SHP77 (cell line): ENCODE data around the gene C1orf210.

ENCODE experiments used
- DNase-seq, 2 experiments: peaks; one replicate each; lab custom pipeline; 2025; lab: John Stamatoyannopoulos, UW

Gene C1orf210

DNA sequence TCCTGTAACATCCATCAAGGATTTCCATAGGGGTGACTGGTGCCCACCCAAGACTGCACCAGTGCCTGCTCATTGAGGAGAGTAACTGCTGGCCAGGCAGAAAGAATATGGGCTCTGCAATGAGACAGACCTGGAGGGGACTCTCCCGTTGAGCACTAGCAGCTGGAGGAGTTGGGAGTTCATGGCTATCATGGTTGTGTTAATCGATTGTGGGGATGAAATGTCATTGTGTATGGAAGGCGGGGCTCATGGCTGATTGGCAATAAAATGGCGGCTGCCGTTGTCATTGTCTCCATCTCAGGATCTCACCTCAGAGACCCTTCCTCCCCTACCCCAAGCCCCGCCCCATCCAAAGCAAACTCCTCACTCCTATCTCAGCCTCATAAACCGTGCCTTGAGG lies 11.7 kb downstream of the C1orf210 start:
- no peak for DNase-seq

DNA sequence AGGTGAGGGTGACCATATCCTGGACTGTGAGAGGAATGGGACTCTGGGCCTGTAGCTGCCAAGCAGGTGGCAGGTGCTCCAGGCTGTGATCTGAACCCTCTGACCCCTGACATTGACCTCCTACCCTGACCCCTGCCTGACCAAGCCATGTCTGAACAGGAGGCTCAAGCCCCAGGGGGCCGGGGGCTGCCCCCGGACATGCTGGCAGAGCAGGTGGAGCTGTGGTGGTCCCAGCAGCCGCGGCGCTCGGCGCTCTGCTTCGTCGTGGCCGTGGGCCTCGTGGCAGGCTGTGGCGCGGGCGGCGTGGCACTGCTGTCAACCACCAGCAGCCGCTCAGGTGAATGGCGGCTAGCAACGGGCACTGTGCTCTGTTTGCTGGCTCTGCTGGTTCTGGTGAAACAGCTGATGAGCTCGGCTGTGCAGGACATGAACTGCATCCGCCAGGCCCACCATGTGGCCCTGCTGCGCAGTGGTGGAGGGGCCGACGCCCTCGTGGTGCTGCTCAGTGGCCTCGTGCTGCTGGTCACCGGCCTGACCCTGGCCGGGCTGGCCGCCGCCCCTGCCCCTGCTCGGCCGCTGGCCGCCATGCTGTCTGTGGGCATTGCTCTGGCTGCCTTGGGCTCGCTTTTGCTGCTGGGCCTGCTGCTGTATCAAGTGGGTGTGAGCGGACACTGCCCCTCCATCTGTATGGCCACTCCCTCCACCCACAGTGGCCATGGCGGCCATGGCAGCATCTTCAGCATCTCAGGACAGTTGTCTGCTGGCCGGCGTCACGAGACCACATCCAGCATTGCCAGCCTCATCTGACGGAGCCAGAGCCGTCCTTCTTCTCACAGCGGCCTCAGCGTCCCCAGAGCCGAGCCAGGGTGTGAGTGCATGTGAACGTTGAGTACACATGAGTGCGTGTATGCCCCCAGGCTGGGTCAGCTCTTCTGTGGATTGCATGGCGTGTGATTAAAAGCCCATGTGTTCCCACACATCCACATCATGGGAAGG lies 12.5 kb downstream of the C1orf210 start:
- DNase-seq = no peak

DNA sequence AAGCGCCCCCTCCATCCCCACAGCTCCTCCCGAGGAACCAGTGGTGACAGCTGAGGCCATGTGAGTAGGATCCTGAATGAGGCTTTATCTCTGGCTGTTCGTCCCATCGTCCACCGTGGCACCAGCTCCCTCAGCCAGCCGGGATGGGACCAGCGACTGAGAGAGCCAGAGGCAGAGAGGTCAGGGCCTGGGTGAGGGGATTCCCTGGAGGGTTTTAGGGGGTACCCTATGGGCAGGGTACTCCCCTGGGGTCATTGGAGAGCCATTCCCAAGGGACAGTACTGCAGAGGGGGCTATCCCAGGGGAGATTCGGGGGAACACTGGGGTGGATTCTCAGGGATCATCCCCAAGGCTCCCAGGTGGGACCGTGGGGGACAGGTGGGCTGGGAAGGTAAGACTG lies 13.2 kb downstream of the C1orf210 start:
- no peak for DNase-seq

DNA sequence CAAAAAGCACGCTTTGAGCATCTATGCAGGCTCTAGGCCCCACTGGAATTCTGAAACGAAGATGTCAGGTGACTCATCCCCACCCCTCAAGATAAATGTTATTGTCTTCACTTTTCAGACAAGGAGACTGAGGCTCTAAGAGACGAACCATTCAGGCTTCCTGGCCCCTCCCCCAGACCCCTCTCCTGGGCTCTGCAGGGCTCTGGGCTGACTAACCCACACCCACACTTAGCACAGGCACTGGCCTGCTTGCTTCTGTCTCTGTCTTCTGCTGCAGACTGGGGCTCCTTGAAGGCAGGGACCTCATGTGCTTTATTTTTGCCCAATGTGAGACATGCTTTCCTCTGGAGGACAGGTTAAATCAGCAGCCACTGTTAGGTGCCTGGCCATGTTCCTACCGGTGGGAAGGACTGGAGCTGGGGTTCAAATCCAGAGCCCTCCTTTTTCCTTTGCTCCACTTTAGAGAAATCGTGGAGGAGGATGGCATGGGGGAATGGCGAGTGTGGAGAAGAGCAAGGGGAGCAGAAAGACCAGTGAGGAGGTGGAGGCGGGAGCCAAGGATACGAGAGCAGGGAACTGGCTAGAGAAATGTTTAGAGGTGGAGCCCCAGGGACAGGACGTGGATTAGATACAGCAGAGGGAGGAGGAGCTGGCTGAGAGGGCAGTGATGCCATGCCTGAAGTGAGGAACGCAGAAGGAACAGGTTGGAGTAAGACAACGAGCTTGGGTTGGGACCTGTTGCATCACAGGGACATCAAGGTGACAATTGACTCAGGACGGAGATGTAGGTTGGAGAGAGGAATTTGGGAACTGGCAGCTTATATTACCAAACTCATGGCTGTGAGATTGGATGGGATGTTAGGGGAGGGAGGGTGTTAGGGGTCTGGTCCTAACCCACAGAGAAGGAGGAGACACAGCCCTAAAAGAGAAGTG lies 13.9 kb downstream of the C1orf210 start:
- no peak for DNase-seq

DNA sequence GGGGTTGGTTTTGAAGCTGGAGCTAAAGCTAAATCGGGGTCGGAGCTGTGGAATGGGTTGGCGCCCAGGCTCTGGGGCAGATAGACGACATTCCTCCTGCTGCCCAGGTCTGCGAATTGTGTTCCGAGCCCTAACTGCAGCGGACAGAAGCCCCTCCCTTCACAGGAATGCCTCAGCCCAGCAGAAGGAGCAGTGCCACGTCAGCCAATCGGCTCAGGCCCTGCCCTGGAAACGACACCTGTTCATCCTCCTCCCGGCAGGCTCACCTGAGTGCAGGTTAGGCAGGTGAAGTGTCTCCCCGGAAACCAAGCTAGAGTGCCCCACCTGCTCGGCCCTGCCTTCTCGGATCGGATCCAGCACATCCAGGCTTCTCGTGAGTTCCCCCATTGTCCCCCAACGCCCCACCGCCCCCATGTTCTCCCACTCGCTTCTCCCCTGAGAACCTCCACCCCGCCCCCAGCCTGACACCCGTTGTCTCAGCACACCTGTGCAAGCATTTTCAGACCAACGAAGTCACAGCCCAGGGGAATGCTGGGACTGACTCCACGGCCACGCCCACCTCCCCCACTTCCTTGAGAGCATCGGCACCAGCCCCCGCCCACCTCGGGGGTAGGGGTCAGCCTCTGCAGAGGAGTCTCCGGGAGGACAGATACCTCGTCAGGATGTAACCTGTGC lies 14.8 kb downstream of the C1orf210 start:
- DNase-seq = no peak

DNA sequence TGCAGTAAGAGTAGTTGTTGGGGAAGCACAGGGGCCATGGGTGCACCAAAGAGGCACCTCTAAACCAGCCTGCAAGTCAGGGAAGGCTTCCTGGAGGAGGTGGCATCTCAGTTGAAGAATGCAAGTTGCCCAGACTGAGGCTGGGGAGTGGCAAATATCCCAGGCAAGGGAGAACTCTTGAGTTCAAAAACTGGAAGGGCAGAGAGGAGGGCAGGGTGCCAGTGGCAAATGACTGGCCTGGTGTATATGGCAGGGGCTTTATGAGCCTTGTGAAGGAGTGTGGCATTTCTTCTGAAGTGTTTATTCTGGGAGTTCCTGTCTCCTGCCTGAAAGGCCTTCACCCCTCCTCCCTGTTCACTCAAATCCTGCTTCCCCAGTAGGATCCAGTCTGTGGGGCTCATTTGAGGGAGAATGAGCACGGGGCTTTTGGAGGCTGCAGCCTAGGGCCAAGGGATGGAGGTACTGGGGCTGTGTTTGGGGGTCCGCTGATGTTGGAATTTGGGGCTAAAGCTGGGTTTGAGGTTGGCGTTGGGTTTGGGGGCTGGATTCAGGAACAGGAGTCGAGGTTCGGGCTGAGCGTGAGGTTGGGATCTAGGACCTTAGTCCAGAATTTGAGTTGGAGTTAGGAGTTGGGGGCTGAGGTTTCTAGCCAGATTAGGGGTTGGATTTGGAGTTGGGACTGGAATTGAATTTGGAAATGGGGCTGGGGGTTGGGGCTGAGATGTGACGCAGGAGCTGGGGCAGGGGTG lies 15.6 kb downstream of the C1orf210 start, which contains the start of gene TMEM125:
TMEM125 (plus strand) TSS at position 357 of the 749 bp plus-strand sequence. CDS start 2,740 bp downstream, outside the sequence.
- DNase-seq = no peak

DNA sequence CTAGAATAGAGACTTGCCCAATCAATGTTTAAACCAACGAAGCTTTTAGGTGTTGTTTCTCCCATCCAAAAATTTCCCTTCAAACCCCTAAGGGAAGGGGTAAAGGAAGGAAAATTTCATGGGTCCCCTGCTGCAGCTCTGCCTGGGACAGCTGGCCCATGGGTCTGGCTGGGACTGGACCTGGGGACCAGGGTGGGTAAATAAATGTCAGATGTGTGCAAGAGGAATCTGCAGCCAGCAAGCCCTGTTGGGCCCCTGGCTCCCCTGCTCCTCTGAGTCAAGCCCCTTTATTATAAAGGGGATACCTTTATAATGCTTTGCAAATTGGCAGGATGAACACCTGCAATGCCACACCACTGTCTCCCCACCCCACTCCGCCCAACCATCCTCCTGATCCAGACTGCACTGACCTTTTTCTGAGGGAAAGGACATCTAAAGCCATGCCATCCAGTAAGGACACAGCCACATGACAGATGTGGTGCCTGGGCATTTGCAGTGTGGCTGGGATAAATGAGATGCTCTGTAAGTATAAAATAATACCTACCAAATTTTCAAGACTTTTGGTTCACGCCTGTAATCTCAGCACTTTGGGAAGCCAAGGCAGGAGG lies 17.5 kb downstream of the C1orf210 start:
- DNase-seq = no peak

DNA sequence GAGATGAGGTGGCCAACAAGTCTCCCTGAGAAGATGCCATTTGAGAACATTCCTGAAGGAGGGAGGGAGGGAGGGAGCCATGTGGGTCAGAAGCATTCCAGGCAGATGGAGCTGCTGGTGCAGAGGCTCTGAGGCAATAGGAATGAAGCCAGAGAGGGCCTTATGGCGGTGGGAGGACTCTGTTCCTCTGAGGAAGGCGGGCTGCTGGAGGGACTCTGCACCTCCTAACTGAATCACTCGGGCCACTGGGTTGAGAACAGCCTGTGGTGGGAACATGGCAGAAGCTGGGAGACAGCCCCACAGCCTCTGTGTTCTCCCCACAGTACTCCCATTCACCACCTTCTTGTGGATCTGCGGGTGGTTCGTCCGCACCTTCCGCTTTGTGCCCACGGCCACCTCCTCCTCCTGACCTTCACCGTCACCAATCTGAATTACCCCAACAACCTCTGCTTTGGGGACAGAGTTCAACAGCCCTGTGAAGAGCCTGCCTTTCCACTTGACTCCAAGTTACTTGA lies 18.0 kb downstream of the C1orf210 start:
- no peak for DNase-seq

DNA sequence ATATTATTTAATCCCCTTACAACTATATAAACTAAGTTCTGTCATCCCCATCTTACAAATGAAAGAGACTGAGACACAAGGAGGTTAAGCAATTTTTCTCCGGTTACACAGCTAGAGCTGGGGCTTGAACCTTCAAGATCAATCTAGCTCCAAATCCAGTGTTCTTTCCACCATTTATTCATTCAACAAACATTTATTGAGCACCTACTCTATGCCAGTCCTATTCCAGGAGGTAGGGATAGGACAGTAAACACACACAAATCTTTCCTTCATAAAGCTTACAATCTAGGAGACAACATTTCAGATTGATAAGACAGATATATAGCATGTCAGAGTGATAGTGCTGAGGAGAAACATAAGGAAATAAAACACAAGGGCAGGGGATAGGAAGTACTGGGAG lies 18.5 kb downstream of the C1orf210 start:
- no peak for DNase-seq

DNA sequence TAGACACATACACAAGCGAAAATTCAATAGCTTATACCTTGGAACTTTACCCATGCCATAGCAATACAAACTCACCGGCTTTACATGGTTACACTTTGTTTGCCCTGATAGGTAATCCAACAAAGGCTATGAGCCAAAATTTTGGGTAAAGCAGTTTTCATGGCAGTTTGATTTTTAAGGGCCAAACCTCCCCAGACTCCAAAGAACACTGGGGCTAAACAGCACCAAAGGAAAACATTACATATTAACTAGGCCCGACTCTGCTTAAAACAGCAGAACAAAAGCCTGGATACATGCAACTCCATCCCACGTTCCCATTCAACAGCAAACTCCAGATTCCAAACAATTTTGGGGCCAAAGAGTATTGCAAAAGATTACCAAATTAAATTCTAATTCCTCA lies 19.9 kb downstream of the C1orf210 start:
- DNase-seq = no peak

DNA sequence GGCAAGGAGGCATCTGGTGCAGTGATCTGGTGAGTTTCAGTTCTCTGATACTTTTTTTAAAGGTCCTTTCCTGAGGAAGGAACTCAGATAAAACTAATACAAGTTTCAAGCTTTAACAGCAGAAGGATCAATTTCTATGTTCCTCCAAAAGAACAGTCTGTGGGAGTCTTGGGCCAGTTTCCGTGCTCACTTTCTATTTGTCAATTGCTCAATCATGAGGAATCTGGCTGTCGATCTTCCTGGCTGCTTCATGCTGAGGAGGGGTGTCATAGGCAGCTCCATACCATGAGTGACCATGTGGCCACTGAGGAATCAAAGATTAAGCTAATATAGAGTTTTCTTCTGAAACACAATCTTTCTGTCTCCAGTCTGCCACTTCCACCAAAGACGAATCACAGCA lies 27.0 kb downstream of the C1orf210 start:
- no peak for DNase-seq

DNA sequence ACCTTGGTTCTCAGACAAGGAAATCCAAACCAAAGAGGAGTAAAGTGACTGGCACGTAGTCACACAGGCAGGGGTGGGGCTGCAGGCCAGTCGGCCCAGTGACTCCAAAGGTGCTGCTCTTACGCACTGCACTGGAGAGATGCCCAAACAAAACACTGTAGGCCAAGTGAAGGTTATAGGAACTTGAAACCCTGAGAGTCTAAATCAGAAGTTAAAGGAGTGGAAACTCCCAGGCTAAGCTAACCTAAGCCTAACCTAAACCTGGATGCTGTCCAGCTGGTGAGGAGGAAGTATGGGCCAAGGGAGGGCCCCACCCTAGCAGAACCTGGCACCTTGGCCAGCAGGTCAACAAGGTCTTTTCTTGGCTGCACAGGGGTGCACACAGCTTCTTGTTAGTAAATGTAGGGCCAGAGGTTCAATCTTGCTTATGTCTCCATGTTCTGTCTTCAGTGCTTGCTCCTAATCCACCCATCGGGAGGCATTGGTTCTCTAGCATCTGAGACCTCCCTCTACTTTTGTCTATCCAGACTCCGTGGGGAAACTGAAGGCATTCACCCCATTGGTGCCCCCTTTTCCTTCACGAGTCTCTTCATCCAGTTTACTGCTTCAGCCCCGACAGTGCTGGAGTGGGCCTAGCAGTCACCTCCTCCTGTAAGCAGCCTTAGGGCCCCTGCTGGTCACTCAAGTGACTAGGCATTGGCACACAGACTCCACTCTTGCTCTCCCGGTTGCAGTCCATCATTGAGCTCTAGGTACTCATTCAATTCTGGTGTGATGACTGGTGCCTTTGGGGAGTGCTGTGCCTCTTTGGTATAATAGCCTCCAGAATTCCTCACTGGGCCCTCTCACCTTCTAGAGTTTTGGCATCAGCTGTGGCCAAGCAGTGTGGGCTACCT lies 28.5 kb downstream of the C1orf210 start:
- DNase-seq = no peak

DNA sequence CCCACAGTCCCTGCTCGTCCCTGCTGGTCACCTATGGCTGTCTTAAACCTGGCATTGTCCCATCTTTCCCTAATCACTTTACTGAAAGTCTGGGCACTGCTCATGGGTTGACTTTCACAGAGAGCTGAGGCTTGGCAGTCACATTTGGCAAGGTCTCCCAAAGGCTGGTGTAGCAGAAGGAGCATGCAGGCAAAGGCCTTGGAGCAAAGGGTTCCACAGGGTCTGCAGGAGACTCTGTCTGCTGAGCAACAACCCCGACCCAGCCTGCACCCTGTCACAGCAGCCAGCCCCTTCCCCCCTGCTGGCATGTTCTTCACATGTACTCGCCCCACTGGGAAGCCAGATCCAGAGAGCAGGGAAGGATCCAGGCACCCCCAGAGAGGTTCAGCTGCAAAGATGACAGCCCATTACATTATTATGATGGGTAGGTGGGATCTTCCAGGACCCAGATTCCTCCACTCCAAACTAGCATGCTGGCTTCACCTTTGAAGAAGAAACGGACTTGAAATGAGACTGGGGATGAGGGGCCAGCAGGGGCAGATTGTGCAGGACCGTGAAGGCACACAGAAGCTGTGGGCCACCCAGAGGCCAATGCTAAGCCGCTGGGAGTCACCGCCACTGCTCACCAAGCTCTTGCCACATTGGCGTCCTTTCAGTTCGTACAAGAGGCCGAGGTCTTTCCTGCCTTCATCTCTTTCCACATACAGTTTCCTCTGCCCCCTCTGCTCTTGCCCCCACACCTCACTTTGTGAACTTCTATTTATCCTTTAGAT lies 29.8 kb downstream of the C1orf210 start:
- no peak for DNase-seq

DNA sequence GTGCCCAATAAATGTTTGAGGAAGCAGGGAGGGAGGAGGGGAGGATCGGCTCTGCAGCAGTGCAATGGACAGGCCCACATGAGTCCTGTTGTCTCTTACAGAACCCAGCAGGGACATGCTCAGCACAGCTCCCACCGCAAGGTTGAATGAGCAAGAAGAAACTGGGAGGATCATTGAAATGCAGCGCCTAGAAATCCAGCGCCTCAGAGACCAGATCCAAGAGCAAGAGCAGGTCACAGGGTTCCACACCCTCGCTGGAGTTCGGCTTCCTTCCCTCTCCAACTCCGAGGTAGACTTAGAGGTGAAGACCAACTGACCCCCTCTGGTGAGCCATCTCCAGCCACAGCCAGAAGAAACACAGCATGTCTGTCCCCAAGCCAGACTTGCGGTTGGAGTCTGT lies 31.5 kb downstream of the C1orf210 start:
- no peak for DNase-seq

DNA sequence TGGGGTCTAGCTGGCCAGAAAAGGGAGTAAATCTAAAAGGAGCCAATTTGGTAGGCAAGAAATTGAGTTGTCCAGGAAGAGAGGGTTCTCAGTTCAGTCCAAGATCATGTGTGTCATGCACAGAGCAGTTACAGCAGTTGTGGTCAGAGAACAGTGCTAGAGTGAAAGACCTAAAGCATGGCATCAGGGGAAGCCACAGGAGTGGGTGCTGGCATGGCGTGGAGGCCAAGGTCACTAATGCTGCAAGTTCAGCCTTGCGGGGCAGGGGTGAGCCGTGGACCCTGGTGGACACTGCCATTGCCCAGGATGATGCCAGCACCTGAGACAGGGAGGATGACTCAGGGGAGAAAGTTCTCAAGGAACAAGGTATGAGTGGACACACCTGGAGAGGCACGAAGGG lies 32.2 kb downstream of the C1orf210 start:
- no peak for DNase-seq

DNA sequence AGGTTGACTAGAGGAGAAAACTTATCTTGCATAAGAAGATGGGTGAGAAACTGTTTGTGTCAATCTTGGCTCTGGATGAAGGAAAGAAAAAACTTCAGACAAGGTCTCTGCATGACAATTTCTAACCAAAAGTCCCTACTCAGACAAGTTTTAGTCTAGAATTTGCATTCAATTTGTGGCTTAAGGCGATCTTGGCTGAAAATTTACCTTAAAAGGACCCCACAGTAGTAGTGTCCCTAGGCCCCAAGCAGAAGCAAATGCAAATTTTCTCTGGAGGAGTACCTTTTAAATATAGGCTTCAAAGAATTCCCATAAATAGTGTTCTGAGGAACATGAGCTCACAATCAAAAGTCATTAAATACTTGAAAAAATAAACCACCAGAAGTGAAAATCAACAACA lies 33.2 kb downstream of the C1orf210 start:
- no peak for DNase-seq

DNA sequence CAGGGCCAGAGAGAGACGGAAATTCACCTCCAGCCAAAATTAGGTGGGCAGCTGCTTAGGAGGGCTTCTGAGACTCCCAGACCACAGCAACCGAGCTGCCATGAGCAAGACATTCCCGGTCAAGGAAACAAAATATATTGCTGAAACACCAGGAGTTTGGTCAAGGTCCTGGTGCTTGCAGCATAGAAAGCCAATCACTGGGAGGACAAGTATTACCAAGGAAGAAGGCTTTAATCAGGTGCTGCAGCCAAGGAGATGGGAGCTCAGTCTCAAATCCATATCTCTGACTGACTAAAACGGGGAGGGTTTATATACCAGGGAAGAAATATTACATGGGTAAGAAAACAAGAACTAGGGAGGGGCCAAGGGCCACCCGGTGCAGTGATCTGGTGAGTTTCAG lies 34.4 kb downstream of the C1orf210 start:
- DNase-seq = no peak

DNA sequence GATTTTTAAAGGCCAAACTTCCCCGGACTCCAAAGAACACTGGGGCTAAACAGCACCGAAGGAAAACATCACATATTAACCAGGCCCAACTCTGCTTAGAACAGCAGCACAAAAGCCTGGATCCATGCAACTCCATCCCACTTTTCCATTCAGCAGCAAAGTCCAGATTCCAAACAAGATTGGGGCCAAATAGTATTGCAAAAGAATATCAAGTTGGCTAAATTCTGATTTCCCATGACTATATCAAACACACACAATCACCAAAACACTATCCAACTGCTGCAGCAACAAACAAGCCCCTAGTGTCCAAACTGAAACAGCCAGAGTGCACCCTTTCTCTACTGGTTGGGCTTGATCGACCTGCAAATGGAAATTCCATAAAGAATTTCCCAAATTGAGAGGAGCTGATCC lies 35.0 kb downstream of the C1orf210 start:
- DNase-seq = no peak
